RPMI7951 (cell line): ENCODE data around the gene ZNF362. TPM values are rescaled to one million over a fixed set of nuclear protein-coding genes. Genes with fewer than 3 reads are reported as not detected.

Experiments
- DNase-seq: peaks from one replicate; pipeline ENCODE4 v3.0.0-alpha.2; 2012; ENCODE audit warnings: low read depth
- total RNA-seq: library from RNA; depleted of rRNA; stranded (reverse); fragments of >200 nt; shearing (Covaris generic); gene quantifications from 2 replicates; pipeline ENCODE4 v1.2.3, GENCODE V29; 2014

The ZNF362 gene
- total RNA-seq, 1 experiment from 2014 or later = 8.9 TPM

DNA sequence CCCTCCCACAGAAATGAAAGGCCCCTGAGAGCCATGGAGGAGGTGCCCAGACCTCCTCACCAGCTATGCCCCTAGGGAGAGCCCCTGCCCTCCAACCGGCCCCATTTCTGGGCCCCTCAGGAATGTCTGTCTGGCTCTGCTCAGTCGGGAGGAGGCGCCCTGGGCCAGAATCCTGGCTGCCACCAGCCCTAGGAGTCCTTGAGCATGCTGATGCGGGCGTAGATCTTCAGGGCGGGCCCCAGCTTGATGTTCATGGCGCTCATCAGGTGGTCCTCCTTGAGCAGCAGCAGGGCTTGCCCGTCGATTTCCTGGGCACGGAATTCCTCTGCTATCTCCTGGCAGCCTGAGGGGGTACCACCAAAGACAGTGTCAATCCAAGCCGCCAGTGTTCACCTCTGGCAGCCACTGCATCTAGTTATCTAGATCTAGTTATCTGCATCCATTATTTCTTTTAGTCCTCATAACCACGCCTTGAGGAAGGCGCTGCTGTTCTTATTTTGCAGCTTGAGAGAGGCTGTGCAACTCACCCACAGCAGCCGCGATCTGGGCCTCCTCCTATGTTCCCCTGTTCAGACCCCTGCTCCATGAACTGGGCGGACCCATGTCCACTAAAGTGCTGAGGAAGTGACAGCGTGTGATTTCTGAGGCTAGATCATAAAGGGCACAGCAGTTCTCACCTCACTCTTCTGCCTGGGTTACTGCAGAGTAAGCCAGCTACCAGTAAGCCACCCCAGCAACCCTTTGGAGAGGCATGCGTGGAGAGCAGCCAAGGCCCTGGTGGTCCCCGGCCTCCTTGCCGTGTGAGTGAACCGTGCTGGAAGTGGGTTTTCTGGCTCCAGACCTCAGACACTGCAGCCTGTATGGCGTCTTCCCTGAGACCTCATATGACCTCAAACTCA lies 68.6 kb downstream of the ZNF362 start:
- DNase-seq = no peak

DNA sequence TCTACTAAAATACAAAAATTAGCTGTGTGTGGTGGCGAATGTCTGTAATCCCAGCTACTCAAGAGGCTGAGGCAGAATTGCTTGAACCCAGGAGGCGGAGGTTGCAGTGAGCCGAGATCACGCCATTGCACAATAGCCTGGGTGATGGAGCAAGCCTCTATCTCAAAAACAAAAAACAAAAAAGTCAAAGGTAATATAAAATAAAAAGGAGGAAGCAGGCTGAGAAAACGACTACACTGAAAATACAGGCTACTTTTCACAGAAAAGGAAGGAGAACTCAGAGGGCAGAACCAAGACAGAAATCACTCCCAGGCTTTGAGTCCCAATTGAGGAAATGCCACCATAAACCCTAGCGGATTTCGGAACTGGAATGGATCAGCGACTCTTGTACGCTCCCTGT lies 70.5 kb downstream of the ZNF362 start:
- no peak for DNase-seq

- DNase-seq = peak; percentile 100
Measured at GRCh38 chr1:33327587-33328325, 71.5 kb downstream of the ZNF362 start.

GRCh38 chr1:33328817-33329216 lies 72.5 kb downstream of the ZNF362 start:
- no peak for DNase-seq

DNA sequence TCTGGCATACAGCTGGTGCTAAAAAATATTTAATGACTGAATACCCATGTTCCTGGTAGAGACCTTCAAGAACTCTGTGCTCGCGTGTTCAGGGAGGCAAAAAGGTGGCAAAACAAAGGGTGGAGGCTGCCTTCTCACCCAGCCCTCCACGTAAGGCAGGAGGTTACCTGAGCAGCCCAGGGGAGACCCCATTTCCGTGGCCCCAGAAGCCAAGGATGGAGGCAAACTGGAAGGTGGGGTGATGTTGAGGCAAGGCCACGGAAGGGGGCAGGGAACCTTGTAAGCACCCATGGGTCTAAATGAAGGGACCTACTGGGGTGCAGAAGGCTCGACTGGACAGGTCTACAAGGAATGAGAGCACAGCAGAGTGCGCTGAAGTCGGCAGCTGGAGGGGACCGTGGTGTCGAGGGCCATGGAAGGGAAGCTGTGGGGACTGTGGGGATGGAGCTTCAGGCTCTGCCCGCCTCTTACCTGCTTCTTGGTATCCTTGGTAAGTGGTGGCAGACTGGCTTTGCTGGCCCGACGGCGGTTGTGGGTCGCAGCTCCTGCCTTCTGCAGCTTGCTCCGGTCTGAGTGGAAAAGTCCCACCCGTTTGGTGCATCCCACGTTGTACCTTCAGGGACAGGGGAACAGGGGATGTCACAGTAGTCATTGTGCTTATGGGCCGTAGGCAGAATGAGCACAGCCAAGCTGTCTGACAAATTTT lies 73.5 kb downstream of the ZNF362 start:
- no peak for DNase-seq

GRCh38 chr1:33330361-33330890 lies 74.1 kb downstream of the ZNF362 start:
- DNase-seq = no peak

GRCh38 chr1:33330906-33331305 lies 74.6 kb downstream of the ZNF362 start:
- no peak for DNase-seq

DNA sequence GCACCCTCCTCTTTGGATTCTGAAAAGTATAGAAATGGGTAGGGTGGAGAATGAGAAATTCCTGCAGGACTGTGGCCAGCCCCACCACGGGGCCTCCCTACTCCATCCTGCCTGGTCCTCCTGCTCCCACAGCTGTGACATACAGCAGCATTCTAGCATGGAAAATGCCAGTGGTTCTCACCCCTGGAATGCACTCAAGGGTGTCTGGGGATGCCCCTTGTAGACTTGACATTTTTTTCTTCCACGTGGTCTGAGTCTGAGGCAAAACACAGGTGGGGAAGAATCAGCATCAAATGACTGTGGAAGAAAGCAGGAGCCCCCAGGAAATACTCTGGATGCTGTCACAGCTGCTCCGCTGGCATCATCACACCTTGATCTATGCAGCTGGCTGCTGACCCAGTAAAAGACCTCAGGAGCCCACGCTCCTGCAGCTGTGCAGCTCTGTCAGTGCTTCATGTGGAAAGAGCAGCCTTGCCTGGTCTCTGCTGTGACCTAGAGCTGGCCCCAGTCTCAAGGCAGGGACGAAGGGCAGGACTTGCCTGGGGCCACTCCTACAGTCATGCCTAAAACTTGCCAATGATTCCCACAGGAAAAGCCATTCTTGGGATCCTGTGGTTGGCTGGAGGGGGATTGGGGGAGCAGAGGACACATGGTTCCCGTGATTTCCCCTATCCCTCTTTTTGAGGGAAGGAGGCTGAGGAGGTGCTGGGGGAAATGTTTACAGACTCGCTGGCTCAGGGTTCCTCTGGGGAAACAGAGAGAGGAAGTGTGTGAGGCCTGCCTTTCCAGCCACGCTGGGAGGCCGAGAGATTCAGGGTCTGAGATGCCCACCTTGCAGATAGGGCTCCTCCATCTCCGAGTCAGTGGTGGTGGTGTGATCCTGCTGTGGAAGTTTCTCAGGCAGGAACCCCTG lies 75.4 kb downstream of the ZNF362 start:
- DNase-seq = peak; percentile 94

GRCh38 chr1:33332357-33332789 lies 76.1 kb downstream of the ZNF362 start:
- DNase-seq = peak; percentile 75

- DNase-seq = no peak
Measured at GRCh38 chr1:33332881-33333280, 76.6 kb downstream of the ZNF362 start.

GRCh38 chr1:33334081-33334552 lies 77.8 kb downstream of the ZNF362 start:
- peak; percentile 80 for DNase-seq

- no peak for DNase-seq
Measured at GRCh38 chr1:33335020-33335419, 78.7 kb downstream of the ZNF362 start.

DNA sequence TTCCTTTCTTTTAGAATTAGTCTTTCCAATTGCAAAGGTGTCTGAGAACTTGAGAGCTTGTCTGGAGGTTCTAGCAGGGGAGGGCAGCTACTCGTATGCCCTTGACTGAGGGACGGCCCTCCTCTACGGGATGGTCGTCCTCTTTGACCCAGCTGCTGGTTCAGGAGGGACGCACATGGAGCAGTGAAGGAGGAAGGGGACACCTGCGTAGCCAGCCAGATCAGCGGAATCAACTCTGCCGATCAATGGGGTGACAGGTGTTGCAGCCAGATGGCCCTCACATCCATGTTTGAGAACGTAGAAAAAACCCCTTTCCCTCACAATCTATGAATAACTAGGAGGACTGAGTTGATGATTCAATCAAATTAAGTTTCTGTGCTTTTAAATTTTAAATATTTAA lies 80.3 kb downstream of the ZNF362 start:
- DNase-seq = no peak

- no peak for DNase-seq
Measured at GRCh38 chr1:33337441-33337840, 81.1 kb downstream of the ZNF362 start.

DNA sequence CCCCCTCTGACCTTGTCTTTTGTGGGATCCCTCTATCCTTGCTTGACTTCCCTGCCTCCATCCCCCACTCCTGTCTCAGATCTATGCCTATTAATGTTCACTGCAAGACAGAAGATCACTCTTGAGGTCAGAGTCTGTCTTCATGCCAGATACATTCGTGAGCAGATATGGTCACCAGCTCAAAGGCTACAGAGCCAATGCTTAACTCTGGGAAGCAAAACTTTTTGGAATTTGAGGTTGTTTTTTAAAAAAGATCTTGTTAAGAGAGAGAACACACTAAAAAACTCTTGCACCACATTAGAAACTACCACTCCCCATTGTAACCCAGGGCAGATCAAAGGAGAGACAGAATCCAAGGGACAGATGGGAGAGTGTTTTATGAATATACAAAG lies 81.8 kb downstream of the ZNF362 start:
- DNase-seq = peak; percentile 52

- DNase-seq = peak; percentile 75
Measured at GRCh38 chr1:33338440-33339211, 82.3 kb downstream of the ZNF362 start.

DNA sequence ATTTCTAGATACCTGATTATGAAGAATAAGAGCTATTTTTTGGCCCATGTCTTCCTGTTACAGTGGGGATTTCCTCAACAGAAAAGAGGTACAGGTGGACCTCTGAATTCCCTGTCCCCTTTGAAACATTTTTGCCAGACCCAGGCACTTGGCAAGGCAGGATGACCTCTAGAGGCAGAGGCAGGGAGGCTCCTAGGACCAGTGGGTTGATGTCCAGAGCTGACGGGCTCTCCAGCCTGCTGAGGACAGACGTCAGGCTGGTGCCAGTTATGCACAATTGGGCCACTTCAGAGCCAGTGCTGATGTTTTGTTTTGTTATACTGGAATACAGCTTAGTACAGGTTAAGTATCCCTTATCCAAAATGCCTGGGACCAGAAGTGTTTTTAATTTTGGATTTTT lies 83.1 kb downstream of the ZNF362 start:
- DNase-seq = no peak

GRCh38 chr1:33341190-33341589 lies 84.9 kb downstream of the ZNF362 start:
- peak; percentile 55 for DNase-seq

DNA sequence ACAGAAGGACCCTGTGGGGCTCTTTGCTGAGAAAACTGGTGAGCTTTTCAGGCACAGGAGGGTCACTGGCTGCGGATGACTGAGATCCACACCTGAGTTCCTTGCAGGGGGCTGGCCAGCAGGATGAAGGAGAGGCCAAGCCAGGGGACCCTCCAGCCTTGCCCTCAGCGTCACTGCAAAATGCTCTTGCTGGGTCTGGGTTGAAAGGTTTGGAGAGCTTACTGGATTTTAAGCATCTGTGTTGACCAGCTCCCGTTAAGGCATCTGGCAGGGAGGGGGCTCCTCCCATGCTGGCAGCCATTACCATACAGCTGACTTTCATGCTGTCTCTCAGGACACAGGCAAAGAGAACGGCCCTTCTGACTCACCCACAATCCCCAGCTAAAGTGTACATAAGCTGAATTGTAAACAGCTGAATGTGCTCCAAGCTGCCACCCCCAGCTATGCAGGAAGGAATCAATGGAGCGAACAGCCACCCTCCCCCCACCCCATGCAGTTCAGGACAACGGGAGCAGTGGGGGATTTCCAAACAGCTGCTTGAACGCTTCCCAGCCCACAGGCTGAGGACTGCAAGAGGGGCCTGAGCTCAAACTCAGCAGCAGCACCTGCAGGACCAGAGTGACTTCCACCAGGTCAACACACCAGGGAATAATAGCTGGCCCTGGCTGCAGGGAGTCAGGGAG lies 85.9 kb downstream of the ZNF362 start:
- DNase-seq = peak; percentile 99
